Measurements from ENCODE around the gene LRRC8D.

LRRC8D gene

GRCh38 chr1:89808441-89809117, 12.3 kb upstream of the LRRC8D start:
- TF ChIP-seq CTCF (conservative IDR thresholded peaks at IDR 0.05; ENCODE audit: low read length) = no peak
- no peak overlapping the region for H3K4me3 ChIP-seq (ENCODE audit: low read length)

DNA sequence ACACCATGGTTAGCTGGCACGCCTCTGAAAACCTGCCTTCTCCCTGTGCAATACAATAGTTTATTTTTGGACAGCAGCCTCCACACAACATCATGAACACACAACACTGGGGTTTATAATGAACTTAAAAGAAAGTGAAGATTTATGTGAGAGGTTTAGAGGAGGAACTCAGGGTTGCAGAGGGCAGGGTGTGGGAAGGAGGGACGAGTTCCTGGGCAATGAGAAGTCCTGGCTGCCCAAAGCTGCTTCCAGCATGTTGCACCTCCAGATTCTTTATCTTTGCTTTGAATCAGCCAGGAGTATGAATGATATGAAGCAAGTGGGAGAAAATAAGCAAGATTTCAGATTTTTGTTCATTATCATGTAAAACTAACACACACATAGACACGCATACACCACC, 11.3 kb upstream of the LRRC8D start:
- peak; percentile 76 for DNase-seq (ENCODE audit: low read depth)
- H3K4me3 ChIP-seq (ENCODE audit: low read length) = no peak overlapping the region
- no peak for TF ChIP-seq CTCF (conservative IDR thresholded peaks at IDR 0.05; ENCODE audit: low read length)

More at GRCh38 chr1:89808441-89809117, 12.3 kb upstream of the LRRC8D start:
- DNase-seq (ENCODE audit: low read depth) = peak; percentile 63

GRCh38 chr1:89810302-89810701, 10.5 kb upstream of the LRRC8D start:
- TF ChIP-seq CTCF (conservative IDR thresholded peaks at IDR 0.05; ENCODE audit: low read length) = no peak
- DNase-seq (ENCODE audit: low read depth) = no peak
- no peak overlapping the region for H3K4me3 ChIP-seq (ENCODE audit: low read length)

DNA sequence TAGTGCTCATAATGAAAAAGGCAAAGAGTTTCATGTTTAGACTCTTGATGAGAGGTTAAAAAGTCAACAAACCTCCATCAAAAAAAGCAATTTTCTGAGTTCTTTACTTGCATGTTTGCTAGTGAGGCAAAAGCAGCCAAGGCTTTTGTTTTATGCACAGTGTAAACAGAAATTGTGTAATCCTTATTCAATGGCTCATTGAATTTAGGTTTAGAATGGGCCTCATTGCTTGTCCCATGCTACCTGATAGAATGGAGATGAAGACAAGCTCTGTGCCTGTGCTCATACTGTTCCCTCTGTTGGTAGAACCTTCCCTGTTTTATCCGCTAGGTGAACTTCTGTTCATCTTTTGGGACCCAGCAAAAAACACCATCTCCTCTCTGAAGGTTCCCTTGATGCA, 10.0 kb upstream of the LRRC8D start:
- no peak for TF ChIP-seq CTCF (conservative IDR thresholded peaks at IDR 0.05; ENCODE audit: low read length)
- no peak for DNase-seq (ENCODE audit: low read depth)
- no peak overlapping the region for H3K4me3 ChIP-seq (ENCODE audit: low read length)

- no peak overlapping the region for H3K4me3 ChIP-seq (ENCODE audit: low read length)
- no peak for TF ChIP-seq CTCF (conservative IDR thresholded peaks at IDR 0.05; ENCODE audit: low read length)
- DNase-seq (ENCODE audit: low read depth) = peak; percentile 58
Observed at GRCh38 chr1:89812992-89813391, 7.8 kb upstream of the LRRC8D start.

DNA sequence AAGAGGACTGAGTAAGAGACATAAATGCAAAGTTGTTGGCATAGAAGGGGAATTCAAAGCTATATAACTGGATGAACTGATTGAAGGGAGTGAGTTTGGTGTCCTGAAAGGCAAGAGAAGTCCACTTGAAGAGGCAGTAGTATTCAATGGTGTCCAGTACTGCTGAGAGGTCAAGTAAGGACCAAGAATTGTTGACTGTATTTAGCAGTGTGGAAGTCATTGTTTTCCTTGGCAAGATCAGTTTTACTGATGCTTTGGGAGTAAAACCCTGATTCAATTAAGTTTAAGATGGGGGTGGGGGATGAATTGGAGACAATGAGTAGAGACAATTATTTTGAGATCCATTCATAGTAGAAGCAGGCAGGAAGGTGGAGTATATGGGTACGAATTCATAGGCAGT, 5.8 kb upstream of the LRRC8D start:
- DNase-seq (ENCODE audit: low read depth) = no peak
- TF ChIP-seq CTCF (conservative IDR thresholded peaks at IDR 0.05; ENCODE audit: low read length) = no peak
- no peak overlapping the region for H3K4me3 ChIP-seq (ENCODE audit: low read length)

DNA sequence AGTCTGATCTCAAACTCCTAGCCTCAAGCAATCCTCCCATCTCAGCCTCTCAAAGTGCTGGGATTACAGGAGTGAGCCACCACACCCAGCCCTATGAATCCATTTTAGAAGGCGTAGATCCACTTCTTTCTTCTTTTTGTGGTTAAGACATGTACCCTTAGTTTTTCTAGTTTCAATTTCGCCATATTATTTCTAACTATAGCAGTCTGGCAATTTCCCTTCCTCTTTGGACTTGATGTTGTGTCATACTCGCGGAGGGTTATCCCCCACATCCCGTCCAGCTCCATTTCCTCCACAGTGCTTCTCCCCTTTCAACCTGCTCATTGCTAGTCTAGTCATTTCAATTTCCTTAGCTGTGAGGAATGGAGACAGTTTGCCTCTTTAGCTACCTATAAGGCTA, 5.2 kb upstream of the LRRC8D start:
- no peak for TF ChIP-seq CTCF (conservative IDR thresholded peaks at IDR 0.05; ENCODE audit: low read length)
- H3K4me3 ChIP-seq (ENCODE audit: low read length) = no peak overlapping the region
- no peak for DNase-seq (ENCODE audit: low read depth)

Data from AG10803 (cell line).